Ovary (tissue), 9 donors: Measurements from ENCODE around the gene KRTAP6-1. TPM values are rescaled to one million over a fixed set of nuclear protein-coding genes. Genes with fewer than 3 reads are reported as not detected.

ENCODE experiments used
- DNase-seq, 5 donors: peaks; one replicate each; pipeline ENCODE4 v3.0.0-alpha.2; 2019 to 2020
- H3K27ac ChIP-seq, 2 donors: fragments of 200-600 bp; one replicate each; pipeline versions ENCODE4 v1.5.1 to v1.8.0; 2019 to 2022
- H3K27me3 ChIP-seq: fragments of 200-600 bp; one replicate; pipeline ENCODE4 v1.8.0; 2022
- H3K36me3 ChIP-seq: fragments of 200-600 bp; sonication (generic); one replicate; pipeline ENCODE4 v1.5.1; 2019
- H3K4me1 ChIP-seq: one replicate; pipeline ENCODE4 v1.8.1; 2013; ENCODE audit warnings: mild to moderate bottlenecking, moderate library complexity; ENCODE audit not compliant: insufficient read depth
- H3K4me3 ChIP-seq: fragments of 200-600 bp; sonication (generic); one replicate; pipeline ENCODE4 v1.5.1; 2017
- H3K9me3 ChIP-seq, 2 donors: fragments of 200-600 bp in 1 of 2; sonication (generic) in 1 of 2; one replicate each; pipeline versions ENCODE4 v1.5.1 to v1.8.1; 2013 to 2019; ENCODE audit warnings: mild to moderate bottlenecking in 1 of 2, moderate library complexity in 1 of 2
- CTCF ChIP-seq, 3 donors: fragments of 450-650 bp in 2 of 3; fragments of 200-600 bp in 1 of 3; IDR thresholded peaks; one replicate each; pipeline versions ENCODE4 v1.5.1 to v1.8.0; 2016 to 2022; ENCODE audit warnings: antibody characterized with exemption in 3 of 3, mild to moderate bottlenecking in 1 of 3
- EP300 ChIP-seq: sonication (generic); formaldehyde crosslinking; IDR thresholded peaks from one replicate; pipeline ENCODE4 v1.6.1; 2017; ENCODE audit warnings: antibody characterized with exemption
- POLR2A ChIP-seq: fragments of 450-650 bp; IDR thresholded peaks from one replicate; pipeline ENCODE4 v1.6.1; 2017; ENCODE audit warnings: antibody characterized with exemption, mild to moderate bottlenecking, moderate library complexity
- WGBS, 3 donors: extraction: QIAGEN DNeasy Blood & Tissue Kit in 1 of 3; methylation state at CpG; one replicate each; pipeline versions ENCODE4 v1.1.5 to v1.1.7; 2013 to 2017; 5-methylcytosine and 5-hydroxymethylcytosine counted together
- intact Hi-C, 4 donors: fragments of 100-400 bp; cut with DNase I; formaldehyde crosslinking; loops; one replicate each; pipeline versions ENCODE4 v1.11.0 to v1.15.1; 2022 to 2023
- polyA plus RNA-seq, 2 donors: library from polyadenylated mRNA; stranded (reverse); fragments of 200-250 nt in 1 of 2; fragments of 350-450 nt in 1 of 2; fragmentation: Illumina TruSeq in 1 of 2; extraction: RNeasy Lipid Tissue Mini Kit (QIAGEN cat#74804) in 1 of 2; gene quantifications; one replicate each; pipeline ENCODE4 v1.2.3, GENCODE V29; 2013 to 2014
- small RNA-seq: library from RNA; depleted of rRNA; stranded (forward); fragments of <200 nt; gene quantifications from one replicate; pipeline ENCODE3, GENCODE V24; 2016
- total RNA-seq, 7 donors: library from RNA; depleted of rRNA in 2 of 7; stranded (reverse); fragments of >200 nt in 2 of 7; fragmentation: NEBNext Ultra II Directional in 3 of 7; extraction: Animal tissue kit (Norgen Biotek cat#: 25700) in 3 of 7; gene quantifications; one replicate each; pipeline versions ENCODE4 v1.1.0 to v1.2.4, GENCODE V29; 2016 to 2023
- donor health status: DM: no; HTN: no; CAD: no; lungs with moderate emphysema.
- donor health status: DM: no; HTN: no; CAD: no.
- donor health status: Bipolar disorder and iron deficiency.
- donor health status: DM: yes; HTN: yes; CAD: no.
- donor health status: DM: no; HTN: no; CAD: no.
- donor health status: DM: yes; HTN: yes; CAD: no.

Gene KRTAP6-1
- total and polyA plus RNA-seq, 9 donors = not detected

- H3K27me3 ChIP-seq = no peaks in the 10 kb centered on the region
- H3K4me3 ChIP-seq = no peak overlapping the region
- intact Hi-C loops = no loop called here
- H3K9me3 ChIP-seq = no peaks in the 10 kb centered on the region
- H3K27ac ChIP-seq = no peak overlapping the region
- no peaks in the 10 kb centered on the region for H3K36me3 ChIP-seq
- H3K4me1 ChIP-seq = no peaks in the 10 kb centered on the region
- TF ChIP-seq EP300 (no peak), CTCF (IDR thresholded peaks at IDR 0.05) (no peak), POLR2A (no peak)
- DNase-seq = no peak
Observed at GRCh38 chr21:30567617-30568016, 46.1 kb downstream of the KRTAP6-1 start.

GRCh38 chr21:30563630-30564029 lies 50.1 kb downstream of the KRTAP6-1 start:
- Histone ChIP-seq H3K9me3 (no peaks in the 10 kb centered on the region), H3K4me1 (no peaks in the 10 kb centered on the region), H3K4me3 (no peak overlapping the region), H3K27ac (no peak overlapping the region), H3K27me3 (no peaks in the 10 kb centered on the region), H3K36me3 (no peaks in the 10 kb centered on the region)
- TF ChIP-seq CTCF (IDR thresholded peaks at IDR 0.05) (no peak), EP300 (no peak), POLR2A (no peak)
- WGBS, 3 donors = 80 to 84% (median 81%) methylated on average over 2 of the region's 2 CpGs
- no peak for DNase-seq
- intact Hi-C loops = no loop called here

Small RNAs within 50 kb of the gene (small RNA-seq; reads per million reads assigned to genes)
- gene KRTAP20-1 = not detected
- not detected for gene KRTAP20-3
- gene KRTAP20-4 = not detected
- gene KRTAP22-1 = not detected
- not detected for gene KRTAP22-2

Other genes with a start within 250 kb of the KRTAP6-1 start
- not detected for gene KRTAP13-2, start 241.7 kb downstream of the KRTAP6-1 start, total RNA-seq
- not detected for gene KRTAP13-2, start 241.7 kb downstream of the KRTAP6-1 start, polyA plus RNA-seq
- gene KRTAP13-1, start 217.9 kb downstream of the KRTAP6-1 start, total RNA-seq = not detected
- not detected for gene KRTAP13-1, start 217.9 kb downstream of the KRTAP6-1 start, polyA plus RNA-seq
- not detected for gene KRTAP13-3, start 188.0 kb downstream of the KRTAP6-1 start, total RNA-seq
- not detected for gene KRTAP13-3, start 188.0 kb downstream of the KRTAP6-1 start, polyA plus RNA-seq
- gene KRTAP13-4, start 183.7 kb downstream of the KRTAP6-1 start, total RNA-seq = not detected
- gene KRTAP13-4, start 183.7 kb downstream of the KRTAP6-1 start, polyA plus RNA-seq = not detected
- not detected for gene KRTAP15-1, start 173.7 kb downstream of the KRTAP6-1 start, total RNA-seq
- gene KRTAP15-1, start 173.7 kb downstream of the KRTAP6-1 start, polyA plus RNA-seq = not detected
- not detected for gene KRTAP19-1, start 133.6 kb downstream of the KRTAP6-1 start, total RNA-seq
- gene KRTAP19-1, start 133.6 kb downstream of the KRTAP6-1 start, polyA plus RNA-seq = not detected
- not detected for gene KRTAP19-2, start 126.5 kb downstream of the KRTAP6-1 start, total RNA-seq
- gene KRTAP19-2, start 126.5 kb downstream of the KRTAP6-1 start, polyA plus RNA-seq = not detected
- not detected for gene KRTAP19-3, start 121.9 kb downstream of the KRTAP6-1 start, total RNA-seq
- gene KRTAP19-3, start 121.9 kb downstream of the KRTAP6-1 start, polyA plus RNA-seq = not detected
- gene KRTAP19-4, start 116.8 kb downstream of the KRTAP6-1 start, total RNA-seq = not detected
- not detected for gene KRTAP19-4, start 116.8 kb downstream of the KRTAP6-1 start, polyA plus RNA-seq
- not detected for gene KRTAP19-5, start 111.8 kb downstream of the KRTAP6-1 start, total RNA-seq
- gene KRTAP19-5, start 111.8 kb downstream of the KRTAP6-1 start, polyA plus RNA-seq = not detected
- not detected for gene KRTAP19-6, start 72.1 kb downstream of the KRTAP6-1 start, total RNA-seq
- gene KRTAP19-6, start 72.1 kb downstream of the KRTAP6-1 start, polyA plus RNA-seq = not detected
- gene KRTAP19-7, start 52.6 kb downstream of the KRTAP6-1 start, total RNA-seq = not detected
- not detected for gene KRTAP19-7, start 52.6 kb downstream of the KRTAP6-1 start, polyA plus RNA-seq
- not detected for gene KRTAP22-2, start 23.5 kb downstream of the KRTAP6-1 start, total RNA-seq
- not detected for gene KRTAP22-2, start 23.5 kb downstream of the KRTAP6-1 start, polyA plus RNA-seq
- not detected for gene KRTAP6-3, start 21.5 kb downstream of the KRTAP6-1 start, total RNA-seq
- gene KRTAP6-3, start 21.5 kb downstream of the KRTAP6-1 start, polyA plus RNA-seq = not detected
- not detected for gene KRTAP6-2, start 15.0 kb downstream of the KRTAP6-1 start, total RNA-seq
- not detected for gene KRTAP6-2, start 15.0 kb downstream of the KRTAP6-1 start, polyA plus RNA-seq
- not detected for gene KRTAP22-1, start 12.8 kb downstream of the KRTAP6-1 start, total RNA-seq
- gene KRTAP22-1, start 12.8 kb downstream of the KRTAP6-1 start, polyA plus RNA-seq = not detected
- not detected for gene KRTAP20-1, start 2.5 kb upstream of the KRTAP6-1 start, total RNA-seq
- not detected for gene KRTAP20-1, start 2.5 kb upstream of the KRTAP6-1 start, polyA plus RNA-seq
- gene KRTAP20-4, start 6.7 kb upstream of the KRTAP6-1 start, total RNA-seq = not detected
- gene KRTAP20-4, start 6.7 kb upstream of the KRTAP6-1 start, polyA plus RNA-seq = not detected
- gene KRTAP20-2, start 21.3 kb upstream of the KRTAP6-1 start, total RNA-seq = not detected
- not detected for gene KRTAP20-2, start 21.3 kb upstream of the KRTAP6-1 start, polyA plus RNA-seq
- not detected for gene KRTAP20-3, start 28.9 kb upstream of the KRTAP6-1 start, total RNA-seq
- gene KRTAP20-3, start 28.9 kb upstream of the KRTAP6-1 start, polyA plus RNA-seq = not detected
- not detected for gene KRTAP21-3, start 104.8 kb upstream of the KRTAP6-1 start, total RNA-seq
- not detected for gene KRTAP21-3, start 104.8 kb upstream of the KRTAP6-1 start, polyA plus RNA-seq
- not detected for gene KRTAP21-2, start 133.3 kb upstream of the KRTAP6-1 start, total RNA-seq
- not detected for gene KRTAP21-2, start 133.3 kb upstream of the KRTAP6-1 start, polyA plus RNA-seq
- gene KRTAP21-1, start 141.5 kb upstream of the KRTAP6-1 start, total RNA-seq = not detected
- not detected for gene KRTAP21-1, start 141.5 kb upstream of the KRTAP6-1 start, polyA plus RNA-seq
- not detected for gene KRTAP8-1, start 199.3 kb upstream of the KRTAP6-1 start, total RNA-seq
- not detected for gene KRTAP8-1, start 199.3 kb upstream of the KRTAP6-1 start, polyA plus RNA-seq
- not detected for gene KRTAP7-1, start 215.8 kb upstream of the KRTAP6-1 start, total RNA-seq
- gene KRTAP7-1, start 215.8 kb upstream of the KRTAP6-1 start, polyA plus RNA-seq = not detected